ENCODE measurements around the gene F5.

F5 gene

DNA sequence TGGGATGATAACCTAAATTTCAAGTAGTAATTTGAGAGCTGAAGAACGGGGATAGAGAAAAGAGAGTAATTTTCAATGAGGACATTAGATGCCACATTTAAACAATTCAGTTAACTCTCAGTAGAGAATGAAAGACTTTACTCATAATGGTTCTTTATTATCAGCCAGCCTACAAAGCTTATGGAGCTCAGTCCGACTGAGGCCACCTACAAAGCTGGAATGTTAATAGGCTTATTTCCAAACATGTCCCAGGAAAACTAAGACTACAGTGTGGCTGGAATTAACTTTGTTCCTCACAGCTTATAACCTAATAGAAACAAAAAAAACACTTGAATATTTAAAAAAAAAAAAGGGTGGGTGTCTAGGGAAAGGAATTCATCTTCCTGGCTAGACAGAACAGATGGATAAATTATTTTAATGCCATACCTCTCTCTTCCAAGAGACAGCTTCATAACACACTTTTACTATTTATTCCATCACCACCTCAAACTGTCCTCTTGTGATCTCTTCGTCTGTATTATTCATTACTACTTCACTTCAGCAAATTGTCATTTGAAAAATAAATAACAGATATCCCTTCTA, 110.4 kb downstream of the F5 start:
- no peak for DNase-seq

DNA sequence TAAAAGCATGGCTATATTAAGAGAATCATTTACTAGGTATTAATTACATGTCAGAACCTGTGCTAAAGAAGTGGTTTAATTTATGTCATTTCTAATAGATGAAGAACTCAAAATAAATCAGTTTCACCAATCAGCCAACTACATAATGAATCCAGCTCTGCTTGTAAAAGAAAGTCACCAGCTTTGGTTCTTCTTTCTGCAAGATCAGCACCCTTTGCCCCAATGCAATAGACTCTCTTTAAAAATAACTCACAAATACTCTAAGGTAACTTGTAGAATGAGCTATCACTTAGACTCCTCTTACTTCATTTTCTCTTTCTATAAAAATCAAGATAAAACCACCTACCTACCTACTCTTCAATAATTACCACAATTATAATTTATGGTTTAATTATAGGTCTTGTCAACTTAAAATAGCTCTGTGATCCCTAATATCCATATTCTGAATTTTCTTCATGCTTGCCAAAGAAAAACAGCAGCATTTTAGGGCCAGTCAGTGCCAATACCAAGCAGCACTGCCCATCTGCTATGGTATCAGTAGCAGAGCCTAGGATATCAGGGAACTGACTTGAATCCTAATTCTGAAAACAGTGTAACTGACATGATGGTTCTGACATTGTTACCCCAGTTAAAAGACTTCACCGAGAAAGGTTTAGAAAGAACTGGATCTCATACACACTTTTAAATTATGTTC, 111.8 kb downstream of the F5 start:
- DNase-seq: no peak

DNA sequence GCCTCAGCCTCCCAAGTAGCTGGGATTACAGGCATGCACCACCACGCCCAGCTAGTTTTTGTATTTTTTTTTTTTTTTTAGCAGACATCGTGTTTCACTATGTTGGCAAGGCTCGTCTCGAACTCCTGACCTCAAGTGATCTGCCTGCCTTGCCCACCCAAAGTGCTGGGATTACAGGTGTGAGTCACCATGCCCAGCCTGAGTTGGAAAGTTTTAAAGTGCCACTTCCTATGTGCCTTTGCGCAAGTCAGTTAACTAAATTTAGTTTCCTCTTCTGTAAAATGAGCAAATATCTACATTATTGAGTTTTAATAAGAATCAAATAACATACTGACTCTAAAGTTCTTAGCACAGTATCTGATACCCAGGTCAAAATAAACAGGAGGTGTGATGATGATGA, 112.9 kb downstream of the F5 start:
- DNase-seq: no peak

DNA sequence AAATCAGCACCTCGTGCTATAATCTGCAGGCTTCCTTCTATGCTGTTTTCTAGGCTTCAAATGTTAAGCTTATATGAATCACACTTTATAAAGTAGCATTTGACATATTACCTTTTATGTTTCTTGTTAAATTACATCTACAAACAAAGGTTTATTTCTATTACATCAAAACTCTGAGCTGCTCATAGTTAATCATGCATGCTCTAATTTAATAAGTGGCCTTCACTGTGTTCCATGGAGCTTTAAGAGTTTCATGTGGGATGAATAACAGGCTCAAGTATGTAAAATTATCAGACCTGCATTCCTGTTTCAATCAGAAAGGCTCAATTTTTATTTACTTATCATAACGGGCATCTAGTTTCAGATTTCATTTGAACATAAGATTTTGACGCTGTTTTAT, 113.5 kb downstream of the F5 start:
- no peak for DNase-seq

DNA sequence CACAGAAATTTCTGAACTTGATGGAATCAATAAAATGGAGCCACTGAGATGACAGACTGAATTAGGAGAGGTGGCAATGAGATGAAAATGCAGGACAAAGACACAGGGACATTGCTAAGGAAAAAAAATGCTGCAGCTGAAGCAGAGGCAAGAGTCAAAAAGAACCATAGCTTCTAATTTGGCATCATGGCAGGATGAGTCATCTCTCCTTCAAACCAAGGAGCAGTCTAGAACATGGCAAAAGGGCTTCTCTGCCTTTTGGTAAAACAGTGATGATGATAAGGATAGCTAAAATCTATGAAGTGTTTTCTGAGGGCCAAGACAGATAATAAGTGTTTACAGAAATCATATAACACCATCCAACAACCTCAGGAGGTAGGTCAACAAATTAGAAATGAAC, 117.3 kb downstream of the F5 start:
- DNase-seq: no peak

DNA sequence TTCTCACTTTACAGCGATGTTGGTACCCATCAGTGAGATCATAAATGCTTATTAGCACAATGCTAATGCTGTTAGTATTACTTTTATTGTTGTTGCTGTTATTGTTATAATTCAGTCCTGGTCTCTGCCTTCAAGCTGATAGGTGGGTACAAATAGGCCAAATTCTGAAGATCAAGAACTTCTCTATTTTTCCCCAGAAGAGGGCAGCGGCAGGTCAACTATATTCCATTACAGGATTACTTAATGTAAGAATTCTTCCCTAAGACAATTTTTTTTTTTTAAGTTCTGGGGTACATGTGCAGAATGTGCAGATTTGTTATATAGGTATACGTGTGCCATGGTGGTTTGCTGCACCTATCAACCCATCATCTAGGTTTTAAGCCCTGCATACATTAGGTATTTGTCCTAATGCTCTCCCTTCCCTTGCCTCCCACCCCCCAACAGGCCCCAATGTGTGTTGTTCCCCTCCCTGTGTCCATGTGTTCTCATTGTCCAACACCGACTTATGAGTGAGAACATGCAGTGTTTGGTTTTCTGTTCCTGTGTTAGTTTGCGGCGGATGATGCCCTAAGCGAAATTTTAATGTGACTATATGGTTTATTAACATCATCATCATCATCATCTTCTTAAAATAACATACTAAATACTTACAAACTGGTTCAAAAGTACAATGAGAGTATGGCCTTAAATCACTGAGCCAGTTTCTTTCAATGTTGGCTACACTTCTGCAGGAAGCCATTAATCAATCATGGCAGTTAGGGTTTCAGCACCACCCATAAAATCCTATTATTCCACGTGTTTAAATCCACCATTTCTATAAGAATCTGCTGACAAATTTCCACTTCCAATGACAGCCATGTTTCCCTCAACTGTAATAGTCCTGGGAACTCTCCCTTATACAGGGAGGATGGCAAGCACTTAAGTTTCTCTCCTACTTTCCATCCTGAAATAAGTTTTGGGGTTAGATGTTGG, 119.7 kb downstream of the F5 start:
- no peak for DNase-seq

DNA sequence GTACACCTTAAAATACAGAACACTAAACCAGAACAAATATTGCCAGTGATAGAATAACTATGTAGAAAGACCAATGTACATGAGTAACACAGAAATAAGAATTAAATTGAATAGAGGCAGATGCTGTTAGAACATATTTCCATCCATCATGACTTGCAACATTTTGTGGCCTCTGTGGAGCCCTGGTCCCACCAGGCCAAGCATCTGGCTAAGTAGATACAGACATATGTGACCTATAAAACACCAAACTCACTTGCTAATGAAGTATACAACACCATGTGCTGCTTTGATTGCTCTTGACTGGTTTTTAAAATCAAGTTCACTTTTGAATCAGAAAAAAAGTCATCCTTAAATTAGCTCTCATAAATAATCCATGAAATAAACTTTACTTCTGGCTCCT, 121.0 kb downstream of the F5 start:
- no peak for DNase-seq

Data from central memory CD4-positive, alpha-beta T cell (primary cell).